ENCODE data around the gene INTS6. TPM values are rescaled to one million over a fixed set of nuclear protein-coding genes. Genes with fewer than 3 reads are reported as not detected.
"Not testable (repeated sequence)": the region's sequence is repeated elsewhere in the genome, so short reads cannot be mapped to it uniquely, and the experiment has no call there.

The INTS6 gene
- total RNA-seq, 2 experiments from 2014 or later = 51.6 to 53.1 TPM

DNA sequence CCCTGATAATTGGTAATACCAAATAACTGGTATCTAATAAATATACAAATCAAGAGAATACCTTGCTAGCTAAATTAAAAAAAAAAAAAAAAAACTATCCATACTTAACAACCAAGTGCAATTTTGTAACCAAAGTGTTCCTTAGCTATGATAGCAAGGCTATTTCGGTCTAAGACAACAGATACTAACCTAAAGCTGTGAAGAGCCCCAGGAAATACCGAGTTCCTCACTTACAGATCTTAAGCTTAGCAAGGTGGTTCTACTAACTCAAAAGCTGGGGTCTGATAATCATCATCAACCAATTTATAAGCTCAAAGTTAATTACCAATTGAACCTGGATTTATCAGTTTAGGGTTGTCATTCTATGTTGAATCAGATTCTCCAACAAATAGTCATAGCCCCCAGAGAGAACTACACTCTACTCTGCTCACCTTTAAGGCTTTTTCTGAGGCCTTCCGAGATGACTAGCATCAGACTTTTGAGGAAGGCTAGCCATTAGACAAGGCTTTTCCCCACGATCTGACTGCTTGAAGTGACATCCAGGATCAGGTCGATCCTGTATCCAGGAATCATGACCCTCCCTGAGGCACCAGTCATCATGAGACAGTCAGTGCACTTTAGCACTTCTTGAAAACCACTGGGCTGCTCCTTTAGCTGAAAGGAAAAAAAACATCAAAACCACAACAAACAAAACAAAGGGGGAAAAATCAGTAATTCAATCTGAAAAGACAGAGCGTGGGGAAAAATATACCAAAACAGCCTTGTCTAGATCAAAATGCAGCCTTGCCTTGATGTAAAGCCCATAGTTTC lies 31.9 kb downstream of the INTS6 start:
- CTCF ChIA-PET = interaction anchor here (1.0 kb wide), 1 partner anchor 164 kb away, joined by 3 read pairs; no protein-coding TSS in a partner anchor
- POLR2A ChIA-PET = interaction anchor here (0.7 to 1.3 kb wide), 2 partner anchors 33 to 222 kb away, joined by 3 to 4 read pairs; no protein-coding TSS in a partner anchor

DNA sequence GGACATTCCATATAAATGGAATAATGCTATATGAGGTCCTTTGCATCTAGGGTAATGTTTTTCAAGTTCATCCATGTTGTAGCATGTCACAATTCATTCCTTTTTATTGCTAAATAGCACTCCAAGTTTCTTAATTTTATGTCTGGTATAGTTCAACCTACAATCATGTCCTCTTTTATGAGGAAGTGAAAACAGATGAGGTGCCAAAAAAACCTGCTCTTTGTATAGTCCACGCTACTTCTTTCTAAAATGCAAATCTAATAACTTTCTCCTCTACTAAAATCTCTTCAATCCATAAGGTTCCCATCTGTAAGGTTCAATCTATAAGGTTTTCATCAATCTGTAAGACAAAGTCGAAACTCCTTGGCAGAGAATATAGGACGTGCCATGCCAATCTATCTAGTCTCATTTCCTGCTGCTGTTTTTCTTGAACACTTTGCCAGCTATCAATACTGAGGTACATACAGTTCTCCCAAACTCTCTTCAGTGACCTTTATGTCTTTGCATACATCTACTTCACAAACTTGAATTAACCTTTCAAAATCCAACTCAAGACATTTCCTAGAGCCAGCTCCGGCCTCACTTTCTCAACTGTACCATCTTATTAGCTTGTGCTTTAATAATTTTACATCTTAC lies 33.7 kb downstream of the INTS6 start:
- ChIA-PET POLR2A (no interaction called here), CTCF (no interaction called here)

DNA sequence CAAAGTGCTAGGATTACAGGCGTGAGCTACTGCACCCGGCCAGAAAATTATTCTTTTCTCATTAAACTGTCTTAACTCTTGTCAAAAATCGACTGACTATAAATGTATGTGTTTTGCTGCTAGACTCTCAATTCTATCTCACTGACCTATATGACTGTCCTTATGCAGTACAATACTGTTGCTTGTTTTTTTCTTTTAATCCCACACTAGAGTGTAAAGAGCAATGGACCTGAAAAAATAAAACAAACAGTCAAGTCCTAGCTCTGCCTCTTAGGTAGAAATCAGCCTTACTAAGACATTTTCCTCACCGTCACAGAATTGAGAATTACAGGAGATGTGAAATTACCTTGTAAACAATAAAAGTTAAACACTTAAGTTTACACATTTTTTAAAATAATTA lies 35.1 kb downstream of the INTS6 start:
- ChIA-PET POLR2A (no interaction called here), CTCF (interaction anchor here (0.6 kb wide), 1 partner anchor 417 kb away, joined by 4 read pairs; no protein-coding TSS in a partner anchor)

DNA sequence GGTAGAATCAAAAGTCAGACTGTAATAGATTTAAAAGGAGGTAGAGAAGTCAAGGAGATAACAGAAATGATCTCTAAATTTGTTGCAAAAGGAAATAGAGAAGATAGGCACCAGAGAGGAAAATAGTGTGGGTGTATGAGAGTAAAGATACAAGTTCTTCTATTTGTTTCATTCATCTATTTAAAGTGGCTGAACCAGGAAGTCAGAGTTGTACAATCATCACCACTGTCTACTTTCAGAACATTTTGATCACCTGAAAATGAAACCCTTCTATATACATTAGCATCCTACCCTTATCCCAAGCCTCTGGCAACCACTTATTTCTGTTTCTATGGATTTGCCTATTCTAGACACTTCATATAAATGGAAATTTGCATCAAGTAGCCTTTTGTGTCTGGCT lies 36.7 kb downstream of the INTS6 start:
- ChIA-PET CTCF (no interaction called here), POLR2A (no interaction called here)

DNA sequence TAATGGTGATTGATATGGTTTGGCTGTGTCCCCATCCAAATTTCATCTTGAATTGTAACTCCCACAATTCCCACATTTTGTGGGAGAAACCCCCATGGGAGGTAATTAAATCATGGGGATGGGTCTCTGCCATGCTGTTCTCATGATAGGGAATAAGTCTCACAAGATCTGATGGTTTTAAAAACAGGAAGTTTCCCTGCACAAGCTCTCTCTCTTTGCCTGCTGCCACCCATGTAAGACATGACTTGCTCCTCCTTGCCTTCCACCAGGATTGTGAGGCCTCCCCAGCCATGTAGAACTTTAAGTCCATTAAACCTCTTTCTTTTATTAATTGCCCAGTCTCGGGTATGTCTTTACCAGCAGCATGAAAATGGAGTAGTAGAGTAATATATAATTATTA lies 37.5 kb downstream of the INTS6 start:
- POLR2A ChIA-PET, CTCF ChIA-PET: not testable (repeated sequence)

DNA sequence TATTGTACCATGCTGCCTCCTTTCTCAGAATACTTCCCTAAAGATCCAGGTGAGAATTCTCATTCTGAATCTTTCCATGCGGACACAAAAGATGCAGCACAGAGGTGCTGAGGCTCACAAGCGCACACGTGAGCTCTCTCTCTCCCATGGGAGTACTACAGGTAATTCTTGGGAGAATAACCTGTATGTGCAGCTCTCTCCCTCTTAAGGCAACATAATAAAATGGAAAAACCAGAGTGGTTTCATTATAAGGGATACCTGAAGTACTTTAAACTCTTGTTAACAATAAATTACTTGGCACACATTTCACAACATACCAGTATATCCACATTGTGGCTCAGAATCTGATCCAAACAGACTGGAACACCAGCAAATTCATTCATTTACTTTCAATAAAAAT lies 40.4 kb downstream of the INTS6 start:
- POLR2A ChIA-PET = no interaction called here
- CTCF ChIA-PET = no interaction called here

DNA sequence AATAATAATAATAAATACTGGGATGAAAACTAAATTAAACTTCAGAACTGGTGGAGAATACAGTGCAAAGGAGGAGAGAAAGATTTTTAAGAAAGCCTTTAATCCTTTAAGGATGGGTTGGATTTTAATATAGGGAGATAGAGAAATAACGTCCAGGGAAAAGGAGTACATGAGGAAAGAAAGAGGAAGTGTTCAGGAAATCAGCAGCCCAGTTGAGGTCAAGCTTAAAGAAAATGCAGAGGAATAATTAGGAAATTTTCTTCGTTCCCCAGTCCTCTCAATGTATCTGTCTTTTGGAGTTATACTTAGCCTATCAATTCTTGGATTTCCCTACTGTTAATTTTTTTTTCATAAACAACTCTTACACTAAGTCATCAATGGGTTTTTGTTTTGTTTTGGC lies 47.7 kb downstream of the INTS6 start:
- CTCF ChIA-PET = no interaction called here
- POLR2A ChIA-PET = no interaction called here

DNA sequence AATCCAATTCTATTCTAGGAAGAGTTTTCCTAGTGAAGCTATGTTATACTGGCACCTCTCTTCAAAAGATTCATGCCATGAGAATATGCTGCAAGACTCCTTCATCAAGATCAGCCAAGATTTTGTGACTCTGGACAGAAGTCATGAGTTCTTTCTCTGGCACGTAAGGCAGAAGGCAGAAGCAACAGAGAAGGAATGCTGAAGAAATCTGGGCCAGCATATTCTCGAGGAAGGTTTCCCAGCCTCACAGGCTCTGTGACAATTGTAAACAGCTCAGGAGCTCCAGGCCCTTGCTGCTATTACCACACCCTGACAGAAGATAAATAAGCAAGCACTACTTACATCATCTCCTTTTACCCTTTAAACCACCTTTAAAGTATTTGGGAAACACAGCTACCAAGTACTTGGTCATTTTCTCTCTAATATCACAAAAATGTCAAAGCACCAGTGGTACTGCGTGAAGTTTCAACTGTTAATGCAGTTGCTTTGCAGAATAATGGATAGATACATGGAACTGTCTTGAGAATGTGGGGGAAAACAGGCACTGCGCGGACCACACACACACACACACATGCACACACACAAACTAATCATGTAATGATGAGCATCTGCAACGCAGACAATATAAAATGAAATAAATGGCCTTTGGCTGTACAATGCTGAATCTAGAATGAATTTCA lies 55.4 kb downstream of the INTS6 start:
- CTCF ChIA-PET = no interaction called here

DNA sequence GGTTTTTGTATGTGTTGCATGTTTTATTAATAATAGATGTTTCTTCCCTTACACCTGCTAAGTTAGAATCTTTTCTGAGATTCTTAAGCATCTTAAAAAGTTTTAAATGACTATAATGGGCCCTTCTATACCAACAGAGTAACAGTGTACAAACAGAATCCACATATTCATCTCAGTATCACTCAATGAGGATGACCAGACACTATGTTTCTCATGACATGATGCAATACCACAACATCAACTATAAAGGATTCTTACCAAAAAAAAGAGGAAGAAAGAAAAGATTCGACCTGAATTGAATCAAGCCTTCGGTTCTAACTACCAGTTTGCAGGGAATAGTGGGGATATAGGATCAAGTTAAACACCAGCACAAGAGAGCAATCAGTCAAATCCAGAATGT lies 56.5 kb downstream of the INTS6 start:
- CTCF ChIA-PET = no interaction called here
- POLR2A ChIA-PET = no interaction called here

More for the DNA sequence above, 55.4 kb downstream of the INTS6 start:
- POLR2A ChIA-PET = no interaction called here

DNA sequence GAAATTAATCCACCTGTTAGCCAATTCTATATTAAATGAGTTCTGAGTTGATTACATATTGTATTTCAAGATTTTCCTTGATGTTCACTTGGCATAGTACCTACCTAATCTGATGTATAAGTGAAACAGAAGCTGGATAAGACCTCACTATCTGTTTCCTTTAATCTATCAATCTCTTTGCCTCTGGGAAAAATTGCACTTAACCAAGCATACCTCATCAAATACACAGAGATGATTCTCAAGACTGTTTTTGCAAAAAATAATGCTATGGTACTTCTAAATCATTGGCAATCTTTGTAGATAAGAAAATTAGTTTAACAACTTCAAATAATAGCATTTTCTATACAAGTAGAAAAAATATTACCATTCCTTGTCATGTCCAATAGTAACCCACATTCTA lies 58.1 kb downstream of the INTS6 start:
- ChIA-PET POLR2A (no interaction called here), CTCF (no interaction called here)

DNA sequence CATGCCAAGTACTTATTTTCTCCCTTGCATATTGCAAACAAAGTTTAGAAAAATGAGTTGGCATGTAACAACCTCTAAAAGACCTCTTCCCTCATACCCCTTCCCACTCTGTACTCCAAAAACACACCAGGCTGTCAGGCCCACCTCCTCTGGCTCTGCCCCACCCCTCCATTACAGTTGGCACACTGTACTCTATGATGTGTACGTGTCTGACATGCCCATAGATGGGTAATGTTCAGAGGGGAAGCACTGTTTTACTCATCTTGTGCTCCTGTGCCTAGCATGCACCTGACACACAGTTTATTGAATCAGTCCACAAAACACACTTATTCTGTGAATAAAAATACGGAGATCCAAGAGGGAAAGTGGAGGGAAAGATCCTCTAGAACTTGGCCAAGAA lies 67.7 kb downstream of the INTS6 start:
- ChIA-PET CTCF (no interaction called here), POLR2A (no interaction called here)

DNA sequence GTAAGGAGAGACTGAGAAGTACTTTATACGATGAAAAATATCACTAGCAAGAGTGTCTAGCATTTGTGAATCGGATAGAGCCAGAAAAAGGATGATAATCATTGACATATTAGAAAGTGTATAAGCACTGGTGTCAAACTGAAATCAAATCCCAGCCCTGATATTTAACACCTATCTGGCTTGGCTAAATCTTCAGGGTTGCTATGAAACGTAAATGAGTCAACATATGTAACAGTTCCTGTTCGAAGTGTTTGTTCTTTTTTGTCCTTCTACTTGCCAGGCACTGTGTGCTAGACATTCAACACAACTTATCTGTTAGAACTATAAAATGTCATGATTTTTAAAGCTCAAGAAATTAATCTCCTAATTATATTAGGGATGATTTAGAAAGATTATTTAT lies 72.6 kb downstream of the INTS6 start:
- POLR2A ChIA-PET = no interaction called here
- CTCF ChIA-PET = no interaction called here

DNA sequence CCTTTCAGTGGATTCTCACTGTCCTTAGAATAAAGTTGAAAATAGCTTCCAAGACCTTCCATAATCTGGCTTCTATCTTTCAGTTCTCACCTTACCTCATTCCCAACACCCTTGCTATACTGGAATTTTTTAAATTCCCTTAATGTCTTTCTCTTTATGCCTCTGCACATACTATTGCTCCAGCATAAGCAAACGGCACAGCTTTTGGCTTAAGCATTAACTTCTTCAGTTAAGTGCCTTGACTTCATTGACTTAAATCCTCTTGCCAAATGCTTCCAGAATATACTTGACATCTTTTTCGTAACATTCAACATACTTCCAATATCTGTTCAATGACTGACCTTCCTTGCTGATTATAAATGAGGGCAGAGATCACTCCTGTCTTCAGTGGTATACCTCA lies 79.4 kb downstream of the INTS6 start:
- POLR2A ChIA-PET = no interaction called here

DNA sequence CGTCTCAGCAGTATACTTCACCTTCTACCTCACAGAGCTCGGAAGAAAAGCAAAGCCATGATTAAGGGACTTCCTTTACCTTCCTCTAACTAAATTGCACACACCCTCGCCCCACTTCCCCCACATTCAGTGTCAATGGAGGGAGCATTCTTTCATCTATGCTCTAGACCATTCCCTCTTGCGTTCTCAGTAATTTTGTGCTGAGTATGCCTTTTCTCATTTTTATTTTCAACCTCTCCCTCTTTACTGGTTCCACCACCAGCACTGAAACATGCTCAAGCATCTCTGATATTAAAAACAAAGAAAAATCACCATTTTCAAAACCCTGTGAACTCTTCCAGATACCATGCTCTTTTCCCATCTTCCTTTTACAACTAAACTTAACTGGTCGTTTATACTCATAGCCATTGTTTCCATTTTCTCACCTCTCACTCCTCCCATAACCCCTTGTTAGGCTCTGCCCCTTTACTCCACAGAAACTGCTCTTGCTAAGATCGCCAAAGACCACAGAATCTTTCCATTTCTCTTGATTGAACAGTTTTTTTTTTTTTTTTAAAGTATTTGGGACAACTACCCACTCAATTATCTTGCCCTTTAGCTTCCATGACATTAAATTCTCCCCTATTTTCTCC lies 81.0 kb downstream of the INTS6 start:
- ChIA-PET CTCF (no interaction called here), POLR2A (no interaction called here)

More for the DNA sequence above, 79.4 kb downstream of the INTS6 start:
- CTCF ChIA-PET = interaction anchor here (0.6 kb wide), 1 partner anchor 31 kb away, joined by 3 read pairs; no protein-coding TSS in a partner anchor

DNA sequence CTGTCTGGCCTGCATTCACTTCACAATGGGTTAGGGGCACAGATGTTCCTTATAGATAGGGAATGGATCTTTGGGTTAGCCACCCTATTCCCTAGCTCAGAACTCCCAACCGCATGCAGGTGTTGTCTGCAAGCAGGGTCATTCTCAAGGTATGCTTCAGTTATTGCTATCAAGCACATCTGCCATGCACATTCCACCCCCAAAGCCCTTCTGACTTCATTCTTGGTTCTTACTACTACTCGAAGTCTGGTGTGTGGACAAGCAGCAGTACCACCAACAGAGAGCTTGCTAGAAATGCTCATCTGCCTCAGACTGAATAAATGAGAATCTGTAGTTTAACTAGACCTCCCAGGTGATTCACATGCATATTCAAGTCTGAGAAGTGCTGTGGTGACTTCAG lies 82.0 kb downstream of the INTS6 start:
- ChIA-PET CTCF (no interaction called here), POLR2A (no interaction called here)

DNA sequence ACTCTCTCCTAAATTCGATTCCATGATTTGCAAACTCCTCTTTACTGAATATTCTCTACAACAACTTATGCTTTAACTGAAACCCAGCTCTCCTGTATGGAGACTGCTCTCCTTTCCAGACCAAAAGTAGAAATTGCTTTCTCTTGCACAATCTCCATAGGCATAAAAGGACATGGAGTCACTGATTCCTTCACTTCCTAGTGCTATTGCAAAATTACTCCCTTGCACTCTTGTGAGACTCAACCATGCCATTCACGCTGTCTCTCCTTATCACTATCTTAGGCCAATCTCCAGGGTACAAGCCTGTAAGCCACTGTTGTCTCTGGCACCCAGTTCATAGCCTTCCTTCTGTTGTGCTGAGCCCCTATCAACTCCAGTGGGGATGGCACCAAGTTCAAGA lies 82.7 kb downstream of the INTS6 start:
- CTCF ChIA-PET = no interaction called here
- POLR2A ChIA-PET = no interaction called here

DNA sequence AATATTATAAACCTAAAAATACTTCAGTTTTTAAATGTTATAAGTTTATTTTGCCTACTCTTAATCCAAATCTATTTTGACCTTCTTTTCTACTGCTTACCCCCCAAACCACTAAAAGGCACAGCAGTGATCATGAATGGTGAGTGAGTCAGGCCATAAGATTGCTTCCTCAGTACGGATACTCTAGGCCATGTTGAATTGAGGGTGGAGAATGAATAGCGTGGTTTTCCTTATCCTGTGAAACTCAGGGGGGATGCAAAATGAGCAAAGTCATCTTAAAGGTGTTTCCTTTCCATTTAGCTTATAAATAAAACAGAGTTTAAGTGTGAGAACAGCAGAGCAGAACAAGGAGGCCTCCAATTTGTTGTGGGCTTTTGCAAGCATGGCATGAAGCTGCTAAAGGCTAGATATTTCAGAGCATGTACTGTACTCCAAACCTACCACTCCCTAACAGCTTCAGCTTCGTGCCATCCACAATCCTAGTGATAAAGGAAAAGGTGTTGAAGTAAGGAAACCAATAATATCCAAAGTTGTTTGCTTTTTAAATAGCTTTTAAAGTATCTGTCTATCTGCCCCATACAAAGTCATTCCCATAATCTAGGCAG lies 88.3 kb downstream of the INTS6 start:
- CTCF ChIA-PET = interaction anchor here (1.3 kb wide), 1 partner anchor 433 kb away, joined by 4 read pairs; no protein-coding TSS in a partner anchor
- POLR2A ChIA-PET = no interaction called here

DNA sequence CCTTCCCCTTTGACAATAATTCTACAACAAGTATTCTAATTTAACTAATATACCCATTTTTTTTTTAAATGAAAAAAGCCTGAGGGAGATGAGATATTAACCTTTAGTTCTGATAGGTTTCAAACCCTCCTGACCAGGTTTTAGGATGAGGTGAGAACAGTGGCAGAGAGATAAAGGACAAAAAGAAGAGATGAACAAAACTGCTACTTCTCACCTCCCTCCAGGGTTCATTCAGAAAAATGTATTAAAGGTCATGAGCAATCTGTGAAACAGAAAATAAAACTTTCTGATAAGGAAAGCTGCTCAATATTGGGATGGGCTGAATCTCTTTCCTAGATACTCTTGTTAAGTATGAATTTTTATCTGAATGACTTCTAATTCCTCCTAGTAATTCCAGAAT lies 89.2 kb downstream of the INTS6 start:
- POLR2A ChIA-PET = no interaction called here
- CTCF ChIA-PET = no interaction called here

DNA sequence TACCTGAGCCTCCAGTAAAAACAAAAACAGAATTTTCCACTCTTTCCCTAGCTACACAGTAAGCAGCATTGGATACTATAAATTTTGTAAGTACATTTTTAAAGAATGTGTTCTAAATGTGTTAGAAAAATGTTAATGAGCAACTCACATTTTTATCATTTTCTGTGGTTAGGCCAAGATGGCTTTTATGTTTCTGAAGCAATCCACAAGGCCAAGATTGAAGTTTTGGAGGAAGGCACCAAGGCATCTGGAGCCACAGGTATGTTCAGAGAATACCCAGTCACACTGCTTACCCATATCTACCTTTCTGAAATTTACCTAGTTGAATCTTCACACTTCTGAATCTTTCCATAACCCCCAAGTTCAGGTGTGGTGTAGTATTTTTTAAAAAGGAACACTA lies 91.7 kb downstream of the INTS6 start:
- ChIA-PET POLR2A (no interaction called here), CTCF (no interaction called here)

DNA sequence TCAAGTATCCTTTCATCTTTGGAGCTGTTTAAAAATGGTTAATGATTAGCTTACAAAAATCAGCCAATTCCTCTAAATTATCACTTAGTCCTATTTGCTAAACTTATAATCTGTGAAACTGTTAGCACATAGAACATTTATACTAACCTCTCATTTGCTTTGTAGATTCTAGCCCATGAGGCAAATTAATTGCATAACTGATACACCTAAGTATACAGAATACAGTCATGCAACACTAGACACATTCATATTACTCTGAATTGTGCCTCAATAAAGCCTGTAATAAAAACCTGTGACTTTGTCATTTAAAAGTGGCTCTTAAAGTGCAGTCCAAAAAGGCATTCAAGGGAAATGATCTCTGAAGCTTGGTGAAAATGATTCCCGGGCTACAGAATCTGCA lies 92.3 kb downstream of the INTS6 start:
- CTCF ChIA-PET = interaction anchor here (0.8 kb wide), 1 partner anchor 9 kb away, joined by 3 read pairs; no protein-coding TSS in a partner anchor
- POLR2A ChIA-PET = no interaction called here

All from activated CD8-positive, alpha-beta memory T cell treated with anti-CD3 and anti-CD28 coated beads for 36 hours (primary cell).